Osteoblast (primary cell): ENCODE data around the gene PABPC1L. TPM values are rescaled to one million over a fixed set of nuclear protein-coding genes. Genes with fewer than 3 reads are reported as not detected.

Experiments used
- DNase-seq: peaks from one replicate; pipeline ENCODE4 v3.0.0; 2011; ENCODE audit warnings: low spot score, mixed read lengths; ENCODE audit not compliant: insufficient read length; ENCODE audit errors: missing footprints
- H2AFZ ChIP-seq: 2 replicates; pipeline ENCODE4 v1.6.0; 2011; ENCODE audit warnings: mild to moderate bottlenecking, low read length
- H3K27ac ChIP-seq: 2 replicates; pipeline ENCODE4 v1.5.1; 2011; ENCODE audit warnings: mild to moderate bottlenecking, low read depth, low read length, moderate library complexity
- H3K27me3 ChIP-seq: 2 replicates; pipeline ENCODE4 v1.6.0; 2012; ENCODE audit warnings: mild to moderate bottlenecking, control low read depth, inconsistent platforms, low read length, moderate library complexity; ENCODE audit not compliant: insufficient read depth
- H3K36me3 ChIP-seq: 2 replicates; pipeline ENCODE4 v1.5.1; 2011; ENCODE audit warnings: mild to moderate bottlenecking, low read length, control low read depth, moderate library complexity; ENCODE audit not compliant: insufficient read depth
- H3K4me1 ChIP-seq: 2 replicates; pipeline ENCODE4 v1.5.1; 2011; ENCODE audit warnings: mild to moderate bottlenecking, low read length, control low read depth, moderate library complexity; ENCODE audit not compliant: insufficient read depth
- H3K4me2 ChIP-seq: 2 replicates; pipeline ENCODE4 v1.6.0; 2011; ENCODE audit warnings: mild to moderate bottlenecking, low read length; ENCODE audit not compliant: insufficient read depth
- H3K4me3 ChIP-seq: fragments of 200-600 bp; sonication (generic); 3 replicates; pipeline ENCODE4 v1.5.1; 2012; ENCODE audit warnings: mild to moderate bottlenecking, low read length, inconsistent platforms; ENCODE audit not compliant: insufficient read depth
- H3K79me2 ChIP-seq: 2 replicates; pipeline ENCODE4 v1.6.0; 2012; ENCODE audit warnings: mild to moderate bottlenecking, low read length, control low read depth, inconsistent platforms; ENCODE audit not compliant: insufficient read depth
- H3K9me3 ChIP-seq: 2 replicates; pipeline ENCODE4 v1.5.1; 2011; ENCODE audit warnings: low read depth, low read length, control low read depth
- H4K20me1 ChIP-seq: 2 replicates; pipeline ENCODE4 v1.6.0; 2012; ENCODE audit warnings: mild to moderate bottlenecking, low read length, control low read depth; ENCODE audit not compliant: insufficient read depth
- total RNA-seq: library from RNA; depleted of rRNA; stranded (reverse); fragments of >200 nt; gene quantifications from 2 replicates; pipeline ENCODE4 v1.2.3, GENCODE V29; 2012
- TF ChIP-seq, protein P1 (sequence below): IDR thresholded peaks from 2 replicates; pipeline ENCODE4 v1.5.1; 2011; ENCODE audit warnings: mild to moderate bottlenecking, low read depth, low read length, moderate library complexity; ENCODE audit errors: extremely low read depth

Gene PABPC1L
- total RNA-seq, 1 donor, result 15.6 TPM

DNA sequence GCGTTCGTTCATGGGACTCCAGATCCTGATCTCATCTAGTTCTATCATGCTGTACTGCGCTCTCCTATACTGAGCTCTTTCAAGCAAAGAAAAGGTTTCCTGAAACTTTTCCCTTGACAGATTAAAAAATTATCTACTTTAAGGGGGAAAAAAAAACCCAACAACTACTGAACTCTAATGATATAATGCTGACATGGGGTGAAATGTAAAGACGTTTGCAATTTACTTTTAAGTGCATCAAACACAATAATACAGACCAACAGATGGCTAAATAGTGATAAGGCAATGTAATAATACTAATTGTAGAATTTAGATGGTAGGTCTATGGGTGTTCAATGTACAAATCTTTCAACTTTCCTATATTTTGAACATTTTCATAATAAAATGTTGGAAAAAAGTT lies 34.0 kb downstream of the PABPC1L start:
- Histone ChIP-seq H2AFZ (no peak overlapping the region), H3K36me3 (peaks cover 91% of the 10 kb centered on the region)

DNA sequence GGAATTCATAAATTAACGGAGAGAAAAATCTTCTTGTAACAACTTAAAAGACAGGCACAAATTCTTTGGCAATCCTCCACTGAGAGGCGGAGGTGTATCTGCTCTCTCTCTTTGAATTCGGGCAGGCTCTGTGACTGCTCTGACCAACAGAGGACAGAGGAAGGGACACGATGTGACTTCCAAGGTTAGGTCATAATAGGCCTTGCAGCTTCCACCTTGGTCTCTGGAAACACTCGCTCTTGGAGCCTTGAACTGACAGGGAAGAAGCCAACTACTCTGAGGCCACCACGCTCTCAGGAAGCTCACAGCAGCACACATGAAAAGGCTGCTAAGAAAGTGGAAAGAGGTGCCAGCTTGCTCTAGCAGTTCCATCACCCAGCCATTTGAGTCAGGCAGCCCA lies 35.4 kb downstream of the PABPC1L start:
- Histone ChIP-seq H3K4me1 (no peaks in the 10 kb centered on the region), H3K36me3 (peaks cover 96% of the 10 kb centered on the region), H3K27me3 (no peaks in the 10 kb centered on the region), H3K79me2 (peaks cover 6% of the 10 kb centered on the region), H3K9me3 (no peaks in the 10 kb centered on the region), H3K4me3 (no peak overlapping the region), H3K27ac (no peak overlapping the region), H4K20me1 (no peaks in the 10 kb centered on the region), H3K4me2 (no peak overlapping the region), H2AFZ (no peak overlapping the region)
- no peak for DNase-seq
- TF ChIP-seq, protein P1, sequence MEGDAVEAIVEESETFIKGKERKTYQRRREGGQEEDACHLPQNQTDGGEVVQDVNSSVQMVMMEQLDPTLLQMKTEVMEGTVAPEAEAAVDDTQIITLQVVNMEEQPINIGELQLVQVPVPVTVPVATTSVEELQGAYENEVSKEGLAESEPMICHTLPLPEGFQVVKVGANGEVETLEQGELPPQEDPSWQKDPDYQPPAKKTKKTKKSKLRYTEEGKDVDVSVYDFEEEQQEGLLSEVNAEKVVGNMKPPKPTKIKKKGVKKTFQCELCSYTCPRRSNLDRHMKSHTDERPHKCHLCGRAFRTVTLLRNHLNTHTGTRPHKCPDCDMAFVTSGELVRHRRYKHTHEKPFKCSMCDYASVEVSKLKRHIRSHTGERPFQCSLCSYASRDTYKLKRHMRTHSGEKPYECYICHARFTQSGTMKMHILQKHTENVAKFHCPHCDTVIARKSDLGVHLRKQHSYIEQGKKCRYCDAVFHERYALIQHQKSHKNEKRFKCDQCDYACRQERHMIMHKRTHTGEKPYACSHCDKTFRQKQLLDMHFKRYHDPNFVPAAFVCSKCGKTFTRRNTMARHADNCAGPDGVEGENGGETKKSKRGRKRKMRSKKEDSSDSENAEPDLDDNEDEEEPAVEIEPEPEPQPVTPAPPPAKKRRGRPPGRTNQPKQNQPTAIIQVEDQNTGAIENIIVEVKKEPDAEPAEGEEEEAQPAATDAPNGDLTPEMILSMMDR, result no peak

More for the DNA sequence above, 34.0 kb downstream of the PABPC1L start:
- no peaks in the 10 kb centered on the region for H3K27me3 ChIP-seq
- no peak overlapping the region for H3K27ac ChIP-seq
- TF ChIP-seq, protein P1, result no peak
- no peak for DNase-seq
- H3K9me3 ChIP-seq, result no peaks in the 10 kb centered on the region
- no peak overlapping the region for H3K4me3 ChIP-seq
- peaks cover 2% of the 10 kb centered on the region for H3K4me1 ChIP-seq
- H4K20me1 ChIP-seq, result no peaks in the 10 kb centered on the region
- H3K79me2 ChIP-seq, result peaks cover 5% of the 10 kb centered on the region
- no peak overlapping the region for H3K4me2 ChIP-seq

DNA sequence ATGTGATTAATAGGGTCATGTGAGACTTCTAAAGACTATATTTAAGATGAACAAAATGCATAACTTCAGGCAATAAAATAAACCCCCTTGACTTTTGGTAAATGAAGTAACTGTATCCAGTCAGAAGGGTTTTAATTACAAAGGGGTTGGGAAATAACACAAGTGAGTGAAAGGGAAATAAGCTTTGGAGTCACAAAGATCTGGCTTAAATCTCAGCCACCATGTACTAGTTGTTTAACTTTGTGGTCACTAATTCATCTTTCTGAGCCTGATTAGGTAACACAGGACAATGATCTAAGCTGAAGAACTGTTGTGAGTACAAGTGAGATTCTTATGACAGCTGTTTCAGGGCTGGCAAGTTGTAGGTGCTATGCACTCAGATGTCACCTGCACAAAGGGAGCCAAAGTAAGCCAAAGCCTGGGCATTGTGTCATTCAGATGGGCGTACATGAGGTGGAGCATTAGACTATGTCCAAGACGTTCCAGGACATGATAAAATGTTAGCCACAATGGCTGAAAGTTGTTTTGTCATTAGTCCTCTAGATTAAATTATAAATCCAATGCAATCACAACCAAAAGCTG lies 36.5 kb downstream of the PABPC1L start:
- no peak overlapping the region for H3K4me3 ChIP-seq
- no peak overlapping the region for H3K4me2 ChIP-seq
- H3K27ac ChIP-seq, result no peak overlapping the region
- no peaks in the 10 kb centered on the region for H4K20me1 ChIP-seq
- H3K4me1 ChIP-seq, result no peaks in the 10 kb centered on the region
- no peak for DNase-seq
- TF ChIP-seq, protein P1, result no peak
- no peaks in the 10 kb centered on the region for H3K27me3 ChIP-seq
- peaks cover 97% of the 10 kb centered on the region for H3K36me3 ChIP-seq
- H2AFZ ChIP-seq, result no peak overlapping the region
- no peaks in the 10 kb centered on the region for H3K9me3 ChIP-seq
- peaks cover 12% of the 10 kb centered on the region for H3K79me2 ChIP-seq

DNA sequence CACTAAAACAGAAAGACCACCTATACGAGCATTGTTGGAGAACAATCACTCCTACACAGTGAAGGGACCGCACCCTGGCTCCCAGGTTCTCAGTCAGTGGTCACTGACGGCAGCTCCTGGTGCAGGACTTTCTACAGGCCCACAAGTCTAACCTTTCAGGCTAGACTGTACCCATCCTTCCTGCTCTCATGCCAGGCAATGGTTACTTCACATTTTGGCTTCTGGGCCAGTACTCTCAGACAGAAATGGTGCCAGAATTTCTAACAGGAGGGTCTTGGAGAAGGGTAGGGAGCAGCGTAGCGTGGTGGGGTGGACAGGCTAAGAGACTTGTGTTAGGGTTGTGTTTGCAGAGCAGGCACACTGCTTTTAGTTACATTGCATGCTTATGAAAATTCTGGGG lies 38.2 kb downstream of the PABPC1L start:
- Histone ChIP-seq H3K4me3 (no peak overlapping the region), H3K4me2 (no peak overlapping the region), H3K9me3 (no peaks in the 10 kb centered on the region), H3K79me2 (peaks cover 22% of the 10 kb centered on the region), H4K20me1 (peaks cover 4% of the 10 kb centered on the region), H2AFZ (no peak overlapping the region), H3K4me1 (no peaks in the 10 kb centered on the region), H3K27ac (no peak overlapping the region), H3K36me3 (peaks cover 97% of the 10 kb centered on the region), H3K27me3 (no peaks in the 10 kb centered on the region)
- DNase-seq, result no peak
- TF ChIP-seq, protein P1, result no peak
